Choroid plexus epithelial cell (primary cell): ENCODE data around the gene MECR.

Experiments used
- DNase-seq: peaks from one replicate; pipeline ENCODE4 v3.0.0-alpha.2; 2010; ENCODE audit warnings: low read depth
- H3K4me3 ChIP-seq: 2 replicates; pipeline ENCODE4 v1.5.1; 2011; ENCODE audit warnings: low read depth, mild to moderate bottlenecking, control low read depth, low read length, moderate library complexity
- TF ChIP-seq, protein P1 (sequence below): conservative IDR thresholded peaks from 2 replicates; pipeline ENCODE4 v1.5.1; 2011; ENCODE audit warnings: low read depth, mild to moderate bottlenecking, control low read depth, inconsistent platforms, low read length, moderate library complexity

MECR gene

DNA sequence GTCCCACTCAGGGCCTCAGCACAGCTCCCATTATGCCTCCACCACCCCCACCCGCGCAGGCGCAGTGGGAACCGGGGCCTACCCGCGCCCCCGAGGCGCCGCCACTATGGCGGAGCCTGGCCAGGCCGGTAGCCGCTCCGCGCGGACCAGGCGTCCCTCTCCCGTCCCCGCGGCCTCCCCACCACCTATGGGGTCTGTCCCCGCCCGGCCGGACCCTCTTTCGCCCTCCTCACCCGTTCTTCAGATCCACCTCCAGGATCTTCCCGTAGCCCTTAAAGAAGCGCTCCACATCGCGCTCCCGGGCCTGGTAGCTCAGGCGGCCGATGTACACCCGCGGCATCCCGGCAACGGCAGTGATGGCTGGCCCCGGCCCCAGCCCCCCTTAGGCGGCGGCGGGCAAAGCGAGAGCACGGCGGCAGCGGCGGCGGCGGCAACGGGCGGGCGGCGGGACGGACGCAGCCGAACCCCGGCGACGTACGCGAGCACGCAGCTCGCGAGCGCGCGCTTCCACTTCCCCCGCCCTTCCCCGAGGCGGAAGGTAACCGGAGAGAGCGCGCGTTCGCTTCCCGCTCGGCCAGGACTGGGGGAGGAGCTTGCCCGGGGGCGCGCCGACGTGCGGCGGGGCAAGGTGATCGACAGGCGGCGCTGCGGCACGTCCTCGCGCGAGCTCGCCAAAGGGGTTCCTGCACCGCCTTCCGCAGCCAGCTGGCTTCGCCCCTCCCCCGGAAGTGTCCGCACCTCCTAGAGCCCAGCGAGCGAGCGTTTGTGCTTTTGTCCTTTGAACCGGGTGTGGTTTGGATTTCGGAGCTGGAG, 49.1 kb downstream of the MECR start, which contains the start of gene SRSF4:
Gene SRSF4 (minus strand): TSS at position 488 of the 813 bp plus-strand sequence. CDS start 148 bp downstream, at position 340.
- DNase-seq: peak; percentile 99
- peak within 1 kb of the TSS; percentile 97 for H3K4me3 ChIP-seq
- TF ChIP-seq, protein P1, sequence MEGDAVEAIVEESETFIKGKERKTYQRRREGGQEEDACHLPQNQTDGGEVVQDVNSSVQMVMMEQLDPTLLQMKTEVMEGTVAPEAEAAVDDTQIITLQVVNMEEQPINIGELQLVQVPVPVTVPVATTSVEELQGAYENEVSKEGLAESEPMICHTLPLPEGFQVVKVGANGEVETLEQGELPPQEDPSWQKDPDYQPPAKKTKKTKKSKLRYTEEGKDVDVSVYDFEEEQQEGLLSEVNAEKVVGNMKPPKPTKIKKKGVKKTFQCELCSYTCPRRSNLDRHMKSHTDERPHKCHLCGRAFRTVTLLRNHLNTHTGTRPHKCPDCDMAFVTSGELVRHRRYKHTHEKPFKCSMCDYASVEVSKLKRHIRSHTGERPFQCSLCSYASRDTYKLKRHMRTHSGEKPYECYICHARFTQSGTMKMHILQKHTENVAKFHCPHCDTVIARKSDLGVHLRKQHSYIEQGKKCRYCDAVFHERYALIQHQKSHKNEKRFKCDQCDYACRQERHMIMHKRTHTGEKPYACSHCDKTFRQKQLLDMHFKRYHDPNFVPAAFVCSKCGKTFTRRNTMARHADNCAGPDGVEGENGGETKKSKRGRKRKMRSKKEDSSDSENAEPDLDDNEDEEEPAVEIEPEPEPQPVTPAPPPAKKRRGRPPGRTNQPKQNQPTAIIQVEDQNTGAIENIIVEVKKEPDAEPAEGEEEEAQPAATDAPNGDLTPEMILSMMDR: peak; percentile 39

DNA sequence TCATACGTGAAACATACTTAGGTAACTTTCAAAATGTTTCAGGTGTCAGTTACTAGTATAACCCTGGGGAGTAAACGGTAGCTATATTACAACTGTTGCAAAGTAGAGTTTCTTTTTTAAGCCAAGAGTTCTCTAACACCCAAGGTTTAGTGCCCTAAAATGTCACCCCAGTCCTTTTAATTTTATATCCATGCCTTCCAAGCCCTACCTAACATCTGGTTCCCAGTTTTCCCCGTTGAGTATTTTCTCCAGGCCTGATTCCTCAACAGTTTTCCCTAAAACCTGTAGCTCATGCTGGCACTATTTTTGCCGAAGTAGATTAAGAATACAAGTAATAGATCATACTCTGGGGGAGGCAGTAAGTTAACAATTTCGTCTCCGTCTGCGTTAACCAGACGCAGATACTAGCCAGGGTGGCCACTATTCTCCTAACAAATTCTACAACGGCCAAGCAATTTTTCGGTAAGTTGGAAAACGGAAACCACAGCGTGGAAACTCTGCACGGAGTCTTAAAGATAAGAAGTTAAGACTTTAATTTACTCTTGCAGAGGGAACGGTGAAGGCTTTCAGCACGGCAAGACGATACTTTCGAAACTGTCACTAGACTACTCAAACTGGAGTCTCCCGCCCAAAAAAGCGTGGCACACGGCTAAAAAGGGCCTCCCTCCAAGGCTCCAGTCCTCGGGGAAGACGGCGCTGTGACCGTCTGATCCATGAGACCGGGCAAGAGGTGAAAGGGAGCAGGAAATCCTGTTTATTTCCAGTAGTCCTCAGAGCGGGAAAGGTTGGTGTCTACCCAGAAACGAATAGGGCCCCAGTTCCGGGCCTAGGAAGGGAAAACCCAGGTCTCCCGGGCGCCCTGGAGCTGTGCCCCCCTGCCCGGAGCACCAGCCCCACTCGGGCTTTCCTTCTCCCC, 50.0 kb downstream of the MECR start:
- peak; percentile 46 for DNase-seq
- peak overlapping the region; percentile 97 for H3K4me3 ChIP-seq
- TF ChIP-seq, protein P1: no peak

DNA sequence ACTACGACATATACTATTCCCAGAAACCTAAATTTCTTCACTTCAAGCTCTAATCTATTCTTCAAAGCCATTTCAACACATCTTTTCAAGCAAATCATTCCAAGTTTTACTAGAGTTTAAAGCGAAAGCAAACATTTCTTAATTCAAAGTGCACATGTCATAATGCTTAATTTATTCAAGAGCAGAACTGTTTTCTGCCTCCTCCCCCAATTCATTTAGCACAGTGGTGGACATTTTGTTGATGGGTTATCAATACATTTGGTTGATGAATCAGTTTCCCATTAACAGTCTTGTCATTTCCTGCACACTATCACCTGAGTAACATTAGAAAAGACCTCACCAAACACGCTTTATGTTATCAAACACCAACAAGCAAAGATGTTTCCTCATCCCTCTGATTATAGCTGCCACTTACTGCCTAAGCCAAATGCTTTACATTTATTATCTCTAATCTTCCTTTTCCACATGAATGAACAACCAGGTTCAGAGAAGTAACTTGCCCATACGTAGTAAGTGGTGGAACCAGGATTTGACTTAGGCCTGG, 51.0 kb downstream of the MECR start:
- H3K4me3 ChIP-seq: peak overlapping the region; percentile 97
- TF ChIP-seq, protein P1: no peak
- peak; percentile 27 for DNase-seq

DNA sequence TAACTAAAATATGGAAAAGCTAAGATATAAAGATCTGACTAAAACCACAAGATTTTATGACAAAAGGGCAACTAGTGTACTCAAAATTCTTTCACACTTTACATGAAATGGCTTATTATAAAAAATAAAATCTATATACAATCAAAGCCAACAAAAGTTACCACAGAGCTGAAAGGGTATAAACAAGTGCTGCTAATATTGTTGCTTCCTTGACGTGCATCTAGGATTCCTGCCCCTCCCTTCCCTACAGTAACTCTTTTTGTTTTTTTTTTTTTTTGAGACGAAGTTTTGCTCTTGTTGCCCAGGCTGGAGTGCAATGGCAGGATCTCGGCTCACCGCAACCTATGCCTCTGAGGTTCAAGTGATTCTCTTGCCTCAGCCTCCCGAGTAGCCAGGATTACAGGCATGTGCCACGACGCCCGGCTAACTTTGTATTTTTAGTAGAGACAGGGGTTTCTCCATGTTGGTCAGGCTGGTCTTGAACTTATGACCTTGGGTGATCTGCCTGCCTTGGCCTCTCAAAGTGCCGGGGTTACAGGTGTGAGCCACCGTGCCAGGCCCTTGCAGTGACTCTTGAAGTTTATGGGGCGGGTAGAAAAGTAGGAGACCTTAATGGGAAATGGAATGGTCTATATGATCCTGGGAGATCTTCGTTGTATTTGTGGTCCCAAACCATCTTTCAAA, 53.6 kb downstream of the MECR start:
- DNase-seq: no peak
- no peak overlapping the region for H3K4me3 ChIP-seq
- TF ChIP-seq, protein P1: no peak

DNA sequence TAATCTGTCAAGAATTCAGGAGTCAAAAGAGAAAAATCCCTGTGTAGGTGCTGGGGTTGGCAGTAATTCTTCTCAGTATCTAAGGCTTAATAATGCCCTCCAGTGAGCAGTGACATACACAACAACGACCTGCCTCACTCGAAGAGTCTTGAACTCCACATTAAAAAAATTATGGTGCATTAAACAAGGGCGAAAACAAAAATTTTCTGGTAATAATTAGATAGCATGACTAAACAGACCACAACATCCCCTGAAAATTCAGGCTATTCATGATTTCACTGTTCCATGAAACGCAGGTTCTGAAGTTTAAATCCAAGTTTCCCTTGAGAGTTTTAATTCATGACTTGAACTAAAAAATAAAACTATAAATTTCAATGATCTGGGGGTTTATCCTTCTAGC, 54.2 kb downstream of the MECR start:
- TF ChIP-seq, protein P1: no peak
- DNase-seq: no peak
- H3K4me3 ChIP-seq: no peak overlapping the region

DNA sequence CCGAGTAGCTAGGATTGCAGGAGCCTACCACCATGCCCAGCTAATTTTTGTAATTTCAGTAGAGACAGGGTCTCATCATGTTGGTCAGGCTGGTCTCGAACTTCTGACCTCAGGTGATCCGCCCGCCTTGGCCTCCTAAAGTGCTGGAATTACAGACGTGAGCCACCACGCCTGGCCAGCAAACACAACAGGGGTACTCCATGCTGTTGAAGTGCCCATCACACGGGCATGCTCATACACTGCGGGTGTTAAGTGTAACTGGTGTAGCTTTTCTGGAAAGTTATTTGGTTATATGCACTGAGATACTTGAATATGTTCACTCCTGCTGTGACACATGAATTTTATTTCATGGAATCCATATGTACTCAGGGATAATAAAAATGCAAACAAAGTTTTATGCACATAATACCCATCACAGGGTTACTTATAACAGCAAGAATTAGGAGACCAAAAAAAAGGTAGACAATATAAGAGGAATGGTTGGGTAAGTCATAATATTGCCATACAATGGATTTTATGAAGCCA, 58.3 kb downstream of the MECR start:
- DNase-seq: no peak
- TF ChIP-seq, protein P1: no peak
- no peak overlapping the region for H3K4me3 ChIP-seq
